Left ventricle myocardium inferior (tissue), 1 donor: ENCODE results near the gene LINC00237. TPM values are rescaled to one million over a fixed set of nuclear protein-coding genes. Genes with fewer than 3 reads are reported as not detected.
A peak's percentile ranks its signal among the peaks of the same experiment; 100 is the strongest.

Experiments
- DNase-seq: peaks from one replicate; pipeline ENCODE4 v3.0.0-alpha.2; 2020
- H3K27ac ChIP-seq: fragments of 200-600 bp; replicated peaks from 2 replicates; pipeline ENCODE4 v1.8.0; 2021
- H3K27me3 ChIP-seq: fragments of 200-600 bp; 2 replicates; pipeline ENCODE4 v1.8.0; 2021; ENCODE audit warnings: low read depth
- H3K36me3 ChIP-seq: fragments of 200-600 bp; 2 replicates; pipeline ENCODE4 v1.8.0; 2021
- H3K4me1 ChIP-seq: fragments of 200-600 bp; 2 replicates; pipeline ENCODE4 v1.8.0; 2021
- H3K4me3 ChIP-seq: fragments of 200-600 bp; 2 replicates; pipeline ENCODE4 v1.8.0; 2021; ENCODE audit warnings: mild to moderate bottlenecking, moderate library complexity
- H3K9me3 ChIP-seq: fragments of 200-600 bp; replicated peaks from 2 replicates; pipeline ENCODE4 v1.8.0; 2021
- CTCF ChIP-seq: fragments of 200-600 bp; IDR thresholded peaks from 2 replicates; pipeline ENCODE4 v1.8.0; 2021; ENCODE audit warnings: antibody characterized with exemption, mild to moderate bottlenecking, borderline replicate concordance
- intact Hi-C: fragments of 100-400 bp; cut with micrococcal nuclease; formaldehyde crosslinking; loops from one replicate; pipeline ENCODE4 v1.11.0; 2022
- total RNA-seq: library from RNA; stranded (reverse); fragmentation: NEBNext Ultra II Directional; extraction: Animal tissue kit (Norgen Biotek cat#: 25700); gene quantifications from one replicate; pipeline ENCODE4 v1.2.1, GENCODE V29; 2021
- donor health status: DM: no; HTN: yes; CAD: no; lungs with severe emphysema.

The LINC00237 gene
- total RNA-seq, 1 donor from 2014 or later, result not detected

GRCh38 chr20:21133404-21133803 is 27.2 kb upstream of the LINC00237 start:
- H3K4me3 ChIP-seq, result no peak overlapping the region
- H3K27ac ChIP-seq, result no peak overlapping the region
- no peak for DNase-seq
- no peaks in the 10 kb centered on the region for H3K9me3 ChIP-seq
- no peak for TF ChIP-seq CTCF
- intact Hi-C loops, result no loop called here
- peaks cover under 1% of the 10 kb centered on the region for H3K4me1 ChIP-seq
- no peaks in the 10 kb centered on the region for H3K27me3 ChIP-seq
- H3K36me3 ChIP-seq, result peaks cover 30% of the 10 kb centered on the region

GRCh38 chr20:21129861-21130260 is 23.7 kb upstream of the LINC00237 start:
- Histone ChIP-seq H3K27me3 (no peaks in the 10 kb centered on the region), H3K36me3 (peaks cover 19% of the 10 kb centered on the region), H3K9me3 (no peaks in the 10 kb centered on the region), H3K27ac (no peak overlapping the region), H3K4me1 (peaks cover 30% of the 10 kb centered on the region), H3K4me3 (no peak overlapping the region)
- no peak for TF ChIP-seq CTCF
- intact Hi-C loops, result no loop called here
- DNase-seq, result no peak

- Histone ChIP-seq H3K4me3 (peak overlapping the region; percentile 98), H3K27ac (no peak overlapping the region), H3K27me3 (no peaks in the 10 kb centered on the region), H3K4me1 (peaks cover 31% of the 10 kb centered on the region), H3K9me3 (no peaks in the 10 kb centered on the region), H3K36me3 (peaks cover 10% of the 10 kb centered on the region)
- intact Hi-C loops, result no loop called here
- no peak for DNase-seq
- TF ChIP-seq CTCF, result no peak
Measured at GRCh38 chr20:21127201-21127981, 21.2 kb upstream of the LINC00237 start.

GRCh38 chr20:21126581-21126870 is 20.4 kb upstream of the LINC00237 start:
- intact Hi-C loops, result no loop called here
- H3K4me3 ChIP-seq, result peak overlapping the region; percentile 98
- H3K4me1 ChIP-seq, result peaks cover 31% of the 10 kb centered on the region
- peak overlapping the region; percentile 87 for H3K27ac ChIP-seq
- DNase-seq, result no peak
- no peak for TF ChIP-seq CTCF
- no peaks in the 10 kb centered on the region for H3K9me3 ChIP-seq
- peaks cover 4% of the 10 kb centered on the region for H3K36me3 ChIP-seq
- no peaks in the 10 kb centered on the region for H3K27me3 ChIP-seq

- H3K4me3 ChIP-seq, result peak within 1 kb of the TSS; percentile 98
- TF ChIP-seq CTCF, result peak; percentile 60
- intact Hi-C loops, result no loop called here
Measured at GRCh38 chr20:21125849-21126580, 19.9 kb upstream of the LINC00237 start, which contains the start of gene KIZ. Gene KIZ, plus strand, starts transcription at chr20:21126082. Its CDS starts 34 bp downstream, at chr20:21126116.

More at GRCh38 chr20:21125849-21126580, 19.9 kb upstream of the LINC00237 start, which contains the start of gene KIZ:
- Histone ChIP-seq H3K27ac (peak within 1 kb of the TSS; percentile 87), H3K36me3 (peaks cover 4% of the 10 kb centered on the region), H3K9me3 (no peaks in the 10 kb centered on the region), H3K27me3 (no peaks in the 10 kb centered on the region), H3K4me1 (peaks cover 31% of the 10 kb centered on the region)
- DNase-seq, result peak; percentile 97
